ENCODE data around the gene TAAR5.
"Not testable (repeated sequence)": the region's sequence is repeated elsewhere in the genome, so short reads cannot be mapped to it uniquely, and the experiment has no call there.

TAAR5 gene

GRCh38 chr6:132569170-132569569 is 20.4 kb downstream of the TAAR5 start:
- no peak for DNase-seq

DNA sequence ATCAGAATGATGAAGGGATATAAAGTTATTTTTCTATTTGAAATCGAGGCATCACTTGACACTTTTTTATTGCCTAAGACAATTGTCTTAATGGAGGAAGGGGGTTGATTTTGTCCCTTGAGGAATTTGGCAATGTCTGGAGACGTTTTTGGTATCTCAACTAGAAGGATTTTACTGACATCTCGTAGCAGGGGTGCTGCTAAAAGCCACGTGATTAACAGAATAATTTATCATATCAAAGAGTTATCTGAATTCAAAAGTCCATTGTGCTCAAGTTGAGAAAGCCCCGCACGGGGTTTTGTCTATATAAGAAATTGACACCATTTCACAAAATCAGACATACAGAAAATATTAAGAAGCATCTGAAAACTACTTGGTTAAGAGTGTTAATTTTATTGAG is 20.9 kb downstream of the TAAR5 start:
- DNase-seq = no peak

- no peak for DNase-seq
These were observed 22.0 kb downstream of the TAAR5 start for GRCh38 chr6:132567566-132567965.

GRCh38 chr6:132566404-132566803 is 23.1 kb downstream of the TAAR5 start:
- no peak for DNase-seq

- not testable (repeated sequence) for DNase-seq
These were observed 29.5 kb downstream of the TAAR5 start for GRCh38 chr6:132560087-132560486.

DNA sequence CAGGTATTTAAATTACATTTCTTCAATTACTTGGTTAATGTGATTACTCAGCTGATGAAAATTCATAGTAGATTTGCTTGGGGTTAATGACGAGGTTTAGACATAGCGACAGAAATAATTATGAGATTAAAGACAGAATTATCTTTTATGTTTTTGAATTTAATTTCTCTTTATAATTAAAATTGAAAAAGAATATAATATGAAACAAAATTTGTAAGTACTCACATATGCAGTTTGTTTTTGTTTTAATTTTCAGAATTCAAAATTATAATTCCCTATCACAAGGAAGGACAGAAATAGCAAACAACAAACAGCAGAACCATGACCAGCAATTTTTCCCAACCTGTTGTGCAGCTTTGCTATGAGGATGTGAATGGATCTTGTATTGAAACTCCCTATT is 37.2 kb downstream of the TAAR5 start, which contains the start of gene TAAR8:
TSS of gene TAAR8 (plus strand) at position 301 of the 400 bp plus-strand sequence. CDS start at position 322, 21 bp downstream.
- DNase-seq = no peak

DNA sequence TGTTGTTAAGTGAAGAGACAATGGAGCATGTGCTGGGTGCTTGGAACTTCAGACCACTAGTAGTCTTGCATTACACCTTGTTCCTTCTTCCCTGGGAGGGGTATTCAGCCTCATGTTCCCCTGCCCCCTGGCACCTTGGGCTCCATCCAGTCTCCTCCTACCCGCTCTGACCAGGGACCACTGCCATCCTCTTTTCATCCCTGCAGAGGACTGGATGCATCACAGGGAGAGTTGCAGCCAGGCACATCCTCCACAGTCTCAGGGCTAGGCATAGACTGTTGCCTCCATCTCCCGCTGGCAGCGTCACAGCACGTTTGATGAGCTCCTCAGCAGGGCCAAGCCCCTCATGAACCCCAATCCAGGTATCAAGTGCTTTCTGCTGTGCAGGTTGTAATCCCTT is 38.3 kb downstream of the TAAR5 start:
- DNase-seq = no peak

DNA sequence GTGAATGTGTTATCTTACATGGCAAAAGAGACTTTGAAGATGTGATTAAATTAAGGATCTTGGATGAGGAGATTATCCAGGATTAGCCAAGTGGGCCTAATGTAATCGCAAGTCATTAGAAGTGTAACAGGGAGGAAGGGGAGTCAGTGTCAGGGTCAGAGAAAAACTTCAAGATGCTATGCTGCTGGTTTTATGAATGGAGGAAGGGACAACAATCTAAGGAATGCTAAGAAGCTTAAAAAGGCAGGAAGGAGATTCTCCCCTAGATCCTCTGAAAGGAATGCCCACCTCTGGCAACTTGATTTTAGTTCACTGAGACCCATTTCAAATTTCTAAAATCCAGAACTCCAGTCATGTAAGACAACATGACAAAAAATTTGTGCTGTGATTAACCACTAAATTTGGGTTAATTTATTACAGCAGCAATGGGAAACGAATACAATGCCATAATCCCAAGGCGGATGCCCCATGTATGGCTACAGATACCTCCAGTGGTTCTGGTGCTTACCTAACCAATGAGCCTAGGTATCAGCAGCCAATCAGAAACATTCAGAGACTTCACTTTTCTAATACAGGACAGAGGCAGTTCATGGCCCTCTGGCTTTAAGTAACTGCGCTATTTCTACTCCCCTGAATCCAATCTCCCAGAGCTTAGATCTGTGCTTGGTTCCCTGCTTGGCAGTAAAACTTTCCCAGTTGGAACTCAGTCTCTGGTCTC is 40.6 kb downstream of the TAAR5 start:
- no peak for DNase-seq

DNA sequence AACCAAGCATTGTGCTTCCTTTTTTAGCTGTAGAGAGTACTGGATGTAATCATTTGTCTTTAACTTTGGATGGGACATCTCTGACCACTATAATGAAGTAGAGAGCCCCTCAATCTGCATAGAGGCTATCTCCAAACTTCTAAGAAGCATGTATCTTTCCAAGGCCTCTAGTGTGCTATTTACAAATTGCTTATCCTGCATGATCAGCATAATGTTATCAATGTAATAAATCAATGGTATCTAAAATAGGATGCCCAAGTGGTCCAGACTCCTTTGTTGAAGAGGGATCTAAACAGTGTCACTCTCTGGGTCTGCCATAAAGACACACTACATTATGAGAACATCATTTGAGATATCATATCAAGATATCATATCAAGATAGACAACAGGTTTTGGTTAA is 44.7 kb downstream of the TAAR5 start:
- no peak for DNase-seq

Data from kidney glomerular epithelial cell (primary cell).